A549 treated with RU486 at 1 μM for 4 hours (cell line): ENCODE measurements around the gene OR2W1. TPM values are rescaled to one million over a fixed set of nuclear protein-coding genes. Genes with fewer than 3 reads are reported as not detected.

Experiments used
- total RNA-seq: library from RNA; stranded (reverse); fragments of 200-300 nt; extraction: Qiagen RNA extraction; gene quantifications from 5 replicates; pipeline ENCODE4 v1.2.3, GENCODE V29; 2022; ENCODE audit warnings: low read depth

OR2W1 gene, protein sequence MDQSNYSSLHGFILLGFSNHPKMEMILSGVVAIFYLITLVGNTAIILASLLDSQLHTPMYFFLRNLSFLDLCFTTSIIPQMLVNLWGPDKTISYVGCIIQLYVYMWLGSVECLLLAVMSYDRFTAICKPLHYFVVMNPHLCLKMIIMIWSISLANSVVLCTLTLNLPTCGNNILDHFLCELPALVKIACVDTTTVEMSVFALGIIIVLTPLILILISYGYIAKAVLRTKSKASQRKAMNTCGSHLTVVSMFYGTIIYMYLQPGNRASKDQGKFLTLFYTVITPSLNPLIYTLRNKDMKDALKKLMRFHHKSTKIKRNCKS
- total RNA-seq, result not detected in 5 replicates

DNA sequence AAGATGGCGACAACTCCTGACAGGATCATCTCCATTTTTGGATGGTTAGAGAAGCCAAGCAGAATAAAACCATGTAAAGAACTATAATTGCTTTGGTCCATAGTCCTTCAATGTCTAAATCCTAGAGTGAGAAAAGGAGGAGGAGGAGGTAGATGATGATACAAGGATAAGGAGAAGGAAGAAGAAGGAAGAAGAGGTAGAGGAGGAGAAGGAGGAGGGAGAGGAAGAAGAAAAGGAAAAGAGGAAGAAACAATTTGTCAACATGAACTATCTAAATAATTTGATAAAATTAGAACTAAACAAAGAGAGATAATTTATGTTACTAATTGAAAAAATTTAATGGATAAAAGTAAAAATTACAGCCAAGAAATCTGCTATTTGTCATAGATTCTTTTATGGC is at the start of gene OR2W1:
TSS of gene OR2W1 (minus strand) at position 101 of the 400 bp plus-strand sequence. CDS start at position 101, 0 bp downstream.

GRCh38 chr6:29087213-29087612 is 42.2 kb upstream of the OR2W1 start, which contains the start of gene OR2B3:
TSS of gene OR2B3 (minus strand) at chr6:29087313. CDS start at chr6:29087248, 65 bp downstream.

DNA sequence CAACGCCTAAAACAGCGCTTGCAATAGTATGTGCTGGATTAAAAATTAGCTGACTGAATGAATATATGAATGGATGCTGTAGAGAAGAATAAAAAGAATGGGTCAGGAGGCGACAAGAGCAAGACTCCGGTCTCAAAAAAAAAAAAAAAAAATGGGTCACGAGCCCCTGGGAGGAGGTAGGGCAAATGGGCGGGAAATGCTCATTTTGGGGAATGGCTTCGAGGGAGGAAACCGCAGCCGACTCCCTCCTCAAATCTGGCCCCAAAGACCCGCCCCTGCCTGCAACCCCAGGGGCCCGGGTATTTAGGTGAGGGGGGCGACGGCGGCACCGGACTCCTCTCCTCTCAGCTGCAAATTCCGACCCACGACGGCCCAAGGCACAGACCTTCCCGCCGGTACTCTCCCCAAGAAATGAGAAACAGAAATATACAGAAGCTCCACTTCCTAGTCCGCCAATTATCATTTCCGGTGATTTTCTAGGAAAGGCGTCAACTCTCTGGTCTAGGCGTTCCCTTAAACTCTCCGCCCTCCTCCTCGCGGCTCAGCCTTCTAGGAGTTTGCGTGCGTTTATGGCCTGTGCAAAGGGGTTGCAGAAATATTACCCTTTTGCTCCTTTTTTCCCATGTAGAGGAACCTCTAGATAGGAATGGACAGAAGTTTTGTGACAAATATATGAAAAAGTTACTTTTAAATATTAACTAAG is 39.6 kb downstream of the OR2W1 start, which contains the start of gene ZNF311:
TSS of gene ZNF311 (minus strand) at position 133 of the 703 bp plus-strand sequence. CDS start 1,361 bp downstream, outside the sequence.

Other genes with a start within 250 kb of the OR2W1 start
- 39.1 to 47.4 TPM (median 45.8 TPM) in 5 replicates for gene TRIM27, start 121.2 kb downstream of the OR2W1 start, total RNA-seq
- gene ZNF311, start 39.9 kb downstream of the OR2W1 start, total RNA-seq, result 0.14 to 0.28 TPM (median 0.19 TPM) in 4 of 5 replicates, not detected in the other
- not detected in 5 replicates for gene OR2B3, start 42.1 kb upstream of the OR2W1 start, total RNA-seq
- not detected in 5 replicates for gene OR2J1, start 54.3 kb upstream of the OR2W1 start, total RNA-seq
- not detected in 5 replicates for gene OR2J3, start 62.9 kb upstream of the OR2W1 start, total RNA-seq
- gene OR2J2, start 125.7 kb upstream of the OR2W1 start, total RNA-seq, result not detected in 5 replicates